Stimulated activated CD4-positive, alpha-beta T cell treated with anti-CD3 and anti-CD28 coated beads, Interleukin-1b, Interleukin-23, amount 100 ng/mL, for 24 hours (primary cell): Measurements from ENCODE around the gene VAC14.
"Not testable (repeated sequence)": the region's sequence is repeated elsewhere in the genome, so short reads cannot be mapped to it uniquely, and the experiment has no call there.

Experiments used
- DNase-seq, 4 experiments: peaks; one replicate each; pipeline ENCODE4 v3.0.0-alpha.2; 2020; ENCODE audit warnings: low read depth in 4 of 4, low spot score in 1 of 4

VAC14 gene

GRCh38 chr16:70682239-70683145 is 118.5 kb downstream of the VAC14 start:
- no peak for DNase-seq

GRCh38 chr16:70681382-70682238 is 119.3 kb downstream of the VAC14 start:
- DNase-seq, result no peak

GRCh38 chr16:70680495-70681381 is 120.2 kb downstream of the VAC14 start:
- no peak for DNase-seq

- DNase-seq, result no peak
Measured at GRCh38 chr16:70679671-70680494, 121.1 kb downstream of the VAC14 start.

GRCh38 chr16:70678898-70679670 is 121.9 kb downstream of the VAC14 start:
- DNase-seq, result no peak

- DNase-seq, result no peak
Measured at GRCh38 chr16:70678121-70678897, 122.6 kb downstream of the VAC14 start.

GRCh38 chr16:70677499-70678120 is 123.3 kb downstream of the VAC14 start:
- no peak for DNase-seq

- DNase-seq, result no peak
Measured at GRCh38 chr16:70676675-70677498, 124.1 kb downstream of the VAC14 start.

GRCh38 chr16:70675851-70676513 is 125.0 kb downstream of the VAC14 start:
- DNase-seq, result no peak

GRCh38 chr16:70674221-70675014 is 126.5 kb downstream of the VAC14 start:
- no peak for DNase-seq

GRCh38 chr16:70670938-70671337 is 130.0 kb downstream of the VAC14 start:
- not testable (repeated sequence) for DNase-seq

- no peak for DNase-seq
Measured at GRCh38 chr16:70670175-70670574, 130.8 kb downstream of the VAC14 start.

- no peak for DNase-seq
Measured at GRCh38 chr16:70665806-70666735, 134.9 kb downstream of the VAC14 start.

- DNase-seq, result no peak
Measured at GRCh38 chr16:70665113-70665694, 135.8 kb downstream of the VAC14 start.
